Measurements from ENCODE around the gene HIPK4.

DNA sequence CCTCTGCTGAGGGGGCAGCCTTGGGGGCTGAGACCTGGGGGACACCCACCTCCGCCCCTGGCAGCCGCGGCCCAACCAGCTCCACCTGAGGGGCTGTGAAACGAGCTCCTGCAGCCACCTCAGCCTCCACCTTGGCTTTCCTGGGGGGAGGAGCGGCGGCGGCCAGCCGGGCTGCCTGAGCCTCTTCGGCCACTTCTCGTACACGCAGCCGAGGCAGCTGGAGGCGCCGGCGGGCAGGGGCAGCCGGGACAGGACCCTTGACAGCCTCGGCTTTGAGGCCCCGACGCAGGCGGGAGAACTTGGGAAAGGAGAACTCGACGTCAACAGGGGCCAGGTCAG is 7.6 kb upstream of the HIPK4 start:
- TF ChIP-seq CTCF (IDR thresholded peaks at IDR 0.05; ENCODE audit: control extremely low read depth in 1 of 3, insufficient read depth in 1 of 3, low read depth in 1 of 3, low read length in 3 of 3) (no peak), POLR2A (IDR thresholded peaks at IDR 0.05; ENCODE audit: control extremely low read depth in 1 of 2, low read depth in 2 of 2, low read length in 2 of 2) (no peak), SIN3A (conservative IDR thresholded peaks at IDR 0.05 in 1 of 2, IDR thresholded peaks at IDR 0.05 in 1 of 2; ENCODE audit: low read depth in 1 of 2, low read length in 2 of 2) (no peak), SUZ12 (IDR thresholded peaks at IDR 0.05; ENCODE audit: low read length) (no peak), POLR2AphosphoS5 (IDR thresholded peaks at IDR 0.05; ENCODE audit: low read depth, low read length) (no peak), EGR1 (IDR thresholded peaks at IDR 0.05; ENCODE audit: borderline replicate concordance, low read depth, low read length) (no peak), YY1 (IDR thresholded peaks at IDR 0.05; ENCODE audit: low read depth, low read length) (no peak), RFX5 (IDR thresholded peaks at IDR 0.05; ENCODE audit: borderline replicate concordance, low read depth, low read length) (no peak)

Measured in H1 (cell line).